IMR-90 (cell line): ENCODE measurements around the gene HSP90B1. TPM values are rescaled to one million over a fixed set of nuclear protein-coding genes. Genes with fewer than 3 reads are reported as not detected.

Source experiments
- ATAC-seq: fragments of 200-7000 bp; cut with Tn5 transposase; 2 replicates; pipeline ENCODE4 v1.9.1; 2020; ENCODE audit warnings: low read depth, mild to moderate bottlenecking, moderate library complexity
- BruUV-seq: library from RNA; stranded (reverse); fragments of 400-500 nt; replicated peaks from 2 replicates; lab custom pipeline; 2021; lab: Mats Ljungman, UMichigan
- CTCF ChIA-PET: fragments of 300-600 bp; formaldehyde crosslinking; extraction: SDS; loops from one replicate; lab custom pipeline; 2021; ENCODE audit warnings: antibody characterized with exemption; lab: Yijun Ruan, JAX
- POLR2A ChIA-PET: fragments of 300-600 bp; sonication (Branson Sonifier 250); formaldehyde crosslinking; loops from one replicate; lab custom pipeline; 2022; ENCODE audit warnings: antibody characterized with exemption; ENCODE audit not compliant: unreplicated experiment; lab: Charles Lee
- DNase-seq: peaks from one replicate; pipeline ENCODE4 v3.0.0; 2013
- H2AFZ ChIP-seq: replicated peaks from 2 replicates; pipeline ENCODE3; 2013; ENCODE audit warnings: low read length, mild to moderate bottlenecking; ENCODE audit not compliant: poor library complexity
- H2AK5ac ChIP-seq: 2 replicates; pipeline ENCODE4 v1.6.1; 2013; ENCODE audit warnings: low read depth, low read length, inconsistent platforms
- H2AK9ac ChIP-seq: replicated peaks from 2 replicates; pipeline ENCODE3; 2013; ENCODE audit warnings: mild to moderate bottlenecking, low read depth, low read length, moderate library complexity; ENCODE audit not compliant: poor library complexity
- H2BK120ac ChIP-seq: 2 replicates; pipeline ENCODE4 v1.6.1; 2013; ENCODE audit warnings: low read depth, low read length, inconsistent platforms
- H2BK15ac ChIP-seq: 3 replicates; pipeline ENCODE4 v1.6.1; 2013; ENCODE audit warnings: low read depth, low read length, inconsistent platforms
- H2BK20ac ChIP-seq: 2 replicates; pipeline ENCODE4 v1.6.1; 2013; ENCODE audit warnings: low read depth, mild to moderate bottlenecking, inconsistent platforms, low read length, moderate library complexity
- H2BK5ac ChIP-seq: 2 replicates; pipeline ENCODE4 v1.6.1; 2013; ENCODE audit warnings: mild to moderate bottlenecking, low read depth, low read length, inconsistent platforms; ENCODE audit not compliant: poor library complexity, severe bottlenecking
- H3K14ac ChIP-seq: replicated peaks from 2 replicates; pipeline ENCODE4 v1.6.1; 2013; ENCODE audit warnings: low read depth, low read length, inconsistent platforms
- H3K18ac ChIP-seq: 2 replicates; pipeline ENCODE4 v1.6.1; 2013; ENCODE audit warnings: low read depth, low read length, control low read depth
- H3K23ac ChIP-seq: 2 replicates; pipeline ENCODE4 v1.6.1; 2013; ENCODE audit warnings: low read depth, low read length, inconsistent platforms
- H3K27ac ChIP-seq: 2 replicates; pipeline ENCODE4 v1.5.1; 2013; ENCODE audit warnings: mild to moderate bottlenecking, control low read depth, low read length; ENCODE audit not compliant: insufficient read depth
- H3K27me3 ChIP-seq: 2 replicates; pipeline ENCODE4 v1.6.1; 2013; ENCODE audit warnings: low read length; ENCODE audit not compliant: control insufficient read depth, insufficient read depth
- H3K36me3 ChIP-seq: 2 replicates; pipeline ENCODE4 v1.6.1; 2013; ENCODE audit warnings: low read length, mixed read lengths; ENCODE audit not compliant: control insufficient read depth, insufficient read depth
- H3K4ac ChIP-seq: 2 replicates; pipeline ENCODE4 v1.6.1; 2013; ENCODE audit warnings: low read depth, low read length, inconsistent platforms
- H3K4me1 ChIP-seq: 2 replicates; pipeline ENCODE4 v1.6.1; 2013; ENCODE audit warnings: low read length, mixed read lengths; ENCODE audit not compliant: control insufficient read depth, insufficient read depth
- H3K4me2 ChIP-seq: 2 replicates; pipeline ENCODE4 v1.6.1; 2013; ENCODE audit warnings: low read depth, mild to moderate bottlenecking, control low read depth, low read length, moderate library complexity
- H3K4me3 ChIP-seq: 2 replicates; pipeline ENCODE4 v1.5.1; 2013; ENCODE audit warnings: low read depth, mild to moderate bottlenecking, control low read depth, low read length, moderate library complexity; ENCODE audit not compliant: insufficient read depth
- H3K56ac ChIP-seq: 2 replicates; pipeline ENCODE4 v1.6.1; 2013; ENCODE audit warnings: low read length, inconsistent platforms; ENCODE audit not compliant: insufficient read depth; ENCODE audit errors: extremely low read depth
- H3K79me1 ChIP-seq, 2 experiments: 2 replicates each; pipeline ENCODE4 v1.6.1; 2013; ENCODE audit warnings: low read length in 2 of 2, inconsistent platforms in 1 of 2, low read depth in 1 of 2
- H3K9ac ChIP-seq: 2 replicates; pipeline ENCODE4 v1.6.1; 2013; ENCODE audit warnings: low read depth, low read length, control low read depth
- H3K9me1 ChIP-seq: 2 replicates; pipeline ENCODE4 v1.6.1; 2013; ENCODE audit warnings: low read length, inconsistent platforms; ENCODE audit not compliant: insufficient read depth
- H3K9me3 ChIP-seq: 2 replicates; pipeline ENCODE4 v1.6.1; 2013; ENCODE audit warnings: low read length; ENCODE audit not compliant: control insufficient read depth, insufficient read depth
- H4K20me1 ChIP-seq: 2 replicates; pipeline ENCODE4 v1.6.1; 2013; ENCODE audit warnings: low read length, inconsistent platforms; ENCODE audit not compliant: insufficient read depth
- H4K5ac ChIP-seq: 2 replicates; pipeline ENCODE4 v1.6.1; 2013; ENCODE audit warnings: mild to moderate bottlenecking, low read depth, low read length, control low read depth
- H4K8ac ChIP-seq, 2 experiments: 2 replicates each; pipeline ENCODE4 v1.6.1; 2013; ENCODE audit warnings: low read depth in 2 of 2, low read length in 2 of 2, control low read depth in 1 of 2, inconsistent platforms in 1 of 2
- H4K91ac ChIP-seq: 2 replicates; pipeline ENCODE4 v1.6.1; 2013; ENCODE audit warnings: low read depth, low read length, inconsistent platforms; ENCODE audit not compliant: insufficient read depth
- BHLHE40 ChIP-seq: fragments of 150-350 bp; IDR thresholded peaks from 2 replicates; pipeline ENCODE4 v1.6.1; 2016; ENCODE audit warnings: mild to moderate bottlenecking, low read depth, low read length
- CEBPB ChIP-seq: IDR thresholded peaks from 2 replicates; pipeline ENCODE4 v1.6.1; 2012; ENCODE audit warnings: low read depth, low read length, improper control_type of control experiment
- CHD1 ChIP-seq: IDR thresholded peaks from 2 replicates; pipeline ENCODE4 v1.6.1; 2012; ENCODE audit warnings: low read depth, low read length, improper control_type of control experiment
- CTCF ChIP-seq: conservative IDR thresholded peaks from 2 replicates; pipeline ENCODE4 v1.5.1; 2012; ENCODE audit warnings: mild to moderate bottlenecking, low read depth, low read length, improper control_type of control experiment
- FOS ChIP-seq: fragments of 150-350 bp; IDR thresholded peaks from 2 replicates; pipeline ENCODE4 v1.6.1; 2016; ENCODE audit warnings: low read depth, low read length
- MAFK ChIP-seq: IDR thresholded peaks from 2 replicates; pipeline ENCODE4 v1.6.1; 2012; ENCODE audit warnings: low read depth, low read length, improper control_type of control experiment
- MAZ ChIP-seq: IDR thresholded peaks from 2 replicates; pipeline ENCODE4 v1.6.1; 2012; ENCODE audit warnings: low read depth, mild to moderate bottlenecking, low read length, improper control_type of control experiment, moderate library complexity, borderline replicate concordance
- MXI1 ChIP-seq: IDR thresholded peaks from 2 replicates; pipeline ENCODE4 v1.6.1; 2012; ENCODE audit warnings: low read depth, mild to moderate bottlenecking, low read length, moderate library complexity, borderline replicate concordance
- NFE2L2 ChIP-seq: fragments of 150-350 bp; IDR thresholded peaks from 2 replicates; pipeline ENCODE4 v1.6.1; 2016; ENCODE audit warnings: low read depth, mild to moderate bottlenecking, low read length
- POLR2A ChIP-seq: IDR thresholded peaks from 2 replicates; pipeline ENCODE4 v1.6.1; 2012; ENCODE audit warnings: mild to moderate bottlenecking, low read depth, low read length
- RAD21 ChIP-seq: IDR thresholded peaks from 2 replicates; pipeline ENCODE4 v1.6.1; 2012; ENCODE audit warnings: low read length, improper control_type of control experiment
- RCOR1 ChIP-seq: IDR thresholded peaks from 2 replicates; pipeline ENCODE4 v1.6.1; 2012; ENCODE audit warnings: mild to moderate bottlenecking, low read length, improper control_type of control experiment; ENCODE audit not compliant: insufficient replicate concordance
- RFX5 ChIP-seq: IDR thresholded peaks from 2 replicates; pipeline ENCODE4 v1.8.0; 2012; ENCODE audit warnings: low read depth, mild to moderate bottlenecking, low read length, moderate library complexity
- SMC3 ChIP-seq: fragments of 150-350 bp; IDR thresholded peaks from 2 replicates; pipeline ENCODE4 v1.6.1; 2016; ENCODE audit warnings: low read depth, mild to moderate bottlenecking, antibody characterized with exemption, low read length, moderate library complexity
- WGBS, 2 experiments: methylation state at CpG; one replicate each; pipeline versions ENCODE4 v1.1.5 to v1.1.7; 2013; ENCODE audit warnings: missing lambda C conversion rate in 2 of 2; ENCODE audit not compliant: insufficient read length in 1 of 2; ENCODE audit errors: extremely low coverage in 2 of 2; 5-methylcytosine and 5-hydroxymethylcytosine counted together
- dilution Hi-C: fragments of 300-500 bp; cut with HindIII; formaldehyde crosslinking; loops from one replicate; pipeline ENCODE4 v1.14.3; 2018; ENCODE audit warnings: low sequenced_read_pairs; ENCODE audit not compliant: unreplicated experiment
- in situ Hi-C: fragments of 300-500 bp; cut with MboI; formaldehyde crosslinking; loops from 3 replicates; pipeline ENCODE4 v1.14.3; 2019; ENCODE audit warnings: low sequenced_read_pairs, inconsistent platforms, mixed read lengths
- intact Hi-C: fragments of 100-400 bp; cut with micrococcal nuclease; formaldehyde crosslinking; loops from 2 replicates; pipeline ENCODE4 v1.10.0; 2022
- polyA plus RNA-seq, 3 experiments: library from polyadenylated mRNA; depleted of rRNA; stranded (reverse); fragments of >200 nt; gene quantifications; 2 replicates each; pipeline ENCODE4 v1.2.3, GENCODE V29; 2012; ENCODE audit warnings: low replicate concordance in 1 of 3
- total RNA-seq: library from RNA; depleted of rRNA; stranded (reverse); fragments of >200 nt; gene quantifications from 2 replicates; pipeline ENCODE4 v1.2.3, GENCODE V29; 2012
- TF ChIP-seq, protein P1 (sequence below): fragments of 150-350 bp; IDR thresholded peaks from 2 replicates; pipeline ENCODE4 v1.6.1; 2017; ENCODE audit warnings: mild to moderate bottlenecking, antibody characterized with exemption, low read length, low read depth
- TF ChIP-seq, protein P2 (sequence below): fragments of 150-350 bp; IDR thresholded peaks from 2 replicates; pipeline ENCODE4 v1.6.1; 2016; ENCODE audit warnings: low read depth, mild to moderate bottlenecking, low read length, moderate library complexity, borderline replicate concordance

HSP90B1 gene
- total and polyA plus RNA-seq, 2 of the 4 experiments (the other 2 are of a cell fraction), result 398 to 765 TPM

DNA sequence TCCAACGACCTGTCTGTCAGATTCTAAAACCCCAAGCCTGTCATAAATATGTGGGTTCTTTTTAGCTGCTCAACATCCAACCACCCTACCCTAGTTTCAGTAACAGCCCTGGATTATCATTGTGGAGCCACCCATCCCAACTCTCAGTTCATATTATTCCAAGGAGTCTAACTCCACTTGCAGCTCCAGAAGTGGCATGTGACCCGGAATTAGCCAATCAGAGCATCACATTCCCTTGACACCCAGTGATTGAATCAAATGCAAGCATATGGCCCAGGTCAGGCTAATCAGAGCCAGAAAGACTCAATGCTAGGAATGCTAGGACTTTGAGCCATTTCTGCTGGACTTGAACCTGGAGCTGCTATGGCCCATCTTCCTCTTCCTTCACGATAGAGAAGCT, 17.1 kb upstream of the HSP90B1 start:
- no peak overlapping the region for H3K14ac ChIP-seq
- ATAC-seq (no peak), DNase-seq (no peak)
- H3K27me3 ChIP-seq, result no peaks in the 10 kb centered on the region
- no peak overlapping the region for H3K4ac ChIP-seq
- H3K36me3 ChIP-seq, result no peaks in the 10 kb centered on the region
- no peak for TF ChIP-seq RCOR1
- TF ChIP-seq SMC3, result no peak
- no peak for TF ChIP-seq RFX5
- TF ChIP-seq, protein P1, sequence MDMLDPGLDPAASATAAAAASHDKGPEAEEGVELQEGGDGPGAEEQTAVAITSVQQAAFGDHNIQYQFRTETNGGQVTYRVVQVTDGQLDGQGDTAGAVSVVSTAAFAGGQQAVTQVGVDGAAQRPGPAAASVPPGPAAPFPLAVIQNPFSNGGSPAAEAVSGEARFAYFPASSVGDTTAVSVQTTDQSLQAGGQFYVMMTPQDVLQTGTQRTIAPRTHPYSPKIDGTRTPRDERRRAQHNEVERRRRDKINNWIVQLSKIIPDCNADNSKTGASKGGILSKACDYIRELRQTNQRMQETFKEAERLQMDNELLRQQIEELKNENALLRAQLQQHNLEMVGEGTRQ, result no peak
- no peak for TF ChIP-seq RAD21
- TF ChIP-seq, protein P2, sequence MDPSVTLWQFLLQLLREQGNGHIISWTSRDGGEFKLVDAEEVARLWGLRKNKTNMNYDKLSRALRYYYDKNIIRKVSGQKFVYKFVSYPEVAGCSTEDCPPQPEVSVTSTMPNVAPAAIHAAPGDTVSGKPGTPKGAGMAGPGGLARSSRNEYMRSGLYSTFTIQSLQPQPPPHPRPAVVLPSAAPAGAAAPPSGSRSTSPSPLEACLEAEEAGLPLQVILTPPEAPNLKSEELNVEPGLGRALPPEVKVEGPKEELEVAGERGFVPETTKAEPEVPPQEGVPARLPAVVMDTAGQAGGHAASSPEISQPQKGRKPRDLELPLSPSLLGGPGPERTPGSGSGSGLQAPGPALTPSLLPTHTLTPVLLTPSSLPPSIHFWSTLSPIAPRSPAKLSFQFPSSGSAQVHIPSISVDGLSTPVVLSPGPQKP, result no peak
- TF ChIP-seq CHD1, result no peak
- TF ChIP-seq BHLHE40, result no peak
- no peak for TF ChIP-seq MAZ
- TF ChIP-seq CEBPB, result no peak
- TF ChIP-seq POLR2A, result no peak
- no peak for TF ChIP-seq CTCF
- no peak for TF ChIP-seq MXI1
- no peak for TF ChIP-seq FOS
- TF ChIP-seq MAFK, result no peak
- no peak for TF ChIP-seq NFE2L2
- H2AFZ ChIP-seq, result peak overlapping the region; percentile 40
- WGBS, 2 experiments, result 67% methylated on average over 1 of the region's 3 CpGs; no CpG with 5 or more reads in 1 of the 2 experiments
- no TSS peak for BruUV-seq
- no peak overlapping the region for H3K4me3 ChIP-seq
- H3K9ac ChIP-seq, result no peak overlapping the region
- H3K27ac ChIP-seq, result no peak overlapping the region
- no peak overlapping the region for H3K23ac ChIP-seq
- peaks cover 15% of the 10 kb centered on the region for H3K4me1 ChIP-seq
- H3K9me3 ChIP-seq, result no peaks in the 10 kb centered on the region
- in situ Hi-C loops (no loop called here), dilution Hi-C loops (no loop called here), intact Hi-C loops (no loop called here)
- ChIA-PET CTCF (interaction anchor here (0.9 to 1.0 kb wide), 2 partner anchors 11 to 13 kb away, joined by 3 read pairs; no protein-coding TSS in a partner anchor), POLR2A (no interaction called here)
- H2BK20ac ChIP-seq, result peak overlapping the region; percentile 20
- no peak overlapping the region for H3K4me2 ChIP-seq
- H2AK5ac ChIP-seq, result peak overlapping the region; percentile 54; the same call in 1 of the 2 replicates
- peaks cover 8% of the 10 kb centered on the region for H3K9me1 ChIP-seq
- H2BK5ac ChIP-seq, result no peak overlapping the region
- H4K91ac ChIP-seq, result no peak overlapping the region
- no peaks in the 10 kb centered on the region for H3K79me1 ChIP-seq
- H4K20me1 ChIP-seq, result no peaks in the 10 kb centered on the region
- H2BK120ac ChIP-seq, result no peak overlapping the region
- H4K5ac ChIP-seq, result no peak overlapping the region
- H2AK9ac ChIP-seq, result no peak overlapping the region
- H2BK15ac ChIP-seq, result no peak overlapping the region
- H4K8ac ChIP-seq, result no peak overlapping the region
- no peak overlapping the region for H3K18ac ChIP-seq
- H3K56ac ChIP-seq, result no peak overlapping the region
